ENCODE results near the gene SLC49A4. TPM values are rescaled to one million over a fixed set of nuclear protein-coding genes. Genes with fewer than 3 reads are reported as not detected.

Gene SLC49A4
- total and polyA plus RNA-seq, 4 donors = 14.1 to 23.0 (median 21.2) TPM

- Histone ChIP-seq H3K27me3 (ENCODE audit: control insufficient read depth, insufficient read depth, low read length) (no peaks in the 10 kb centered on the region), H3K4me3 (ENCODE audit: low read depth, low read length) (no peak overlapping the region), H3K4me1 (ENCODE audit: control insufficient read depth, insufficient read depth, low read length) (peaks cover 1% of the 10 kb centered on the region), H3K36me3 (ENCODE audit: control insufficient read depth, insufficient read depth, low read length) (peaks cover 51% of the 10 kb centered on the region), H3K9me3 (ENCODE audit: control insufficient read depth, insufficient read depth, low read length) (no peaks in the 10 kb centered on the region), H3K27ac (ENCODE audit: low read depth, low read length) (no peak overlapping the region)
- WGBS (ENCODE audit: insufficient coverage) = 90% methylated on average over 32 of the region's 33 CpGs
- DNase-seq (ENCODE audit: low read depth in 4 of 6, low spot score in 6 of 6) = no peak
Measured at GRCh38 chr3:122913539-122914100, 118.8 kb downstream of the SLC49A4 start.

- no peak for DNase-seq (ENCODE audit: low read depth in 4 of 6, low spot score in 6 of 6)
- H3K36me3 ChIP-seq (ENCODE audit: control insufficient read depth, insufficient read depth, low read length) = peaks cover 43% of the 10 kb centered on the region
- no peaks in the 10 kb centered on the region for H3K9me3 ChIP-seq (ENCODE audit: control insufficient read depth, insufficient read depth, low read length)
- H3K4me1 ChIP-seq (ENCODE audit: control insufficient read depth, insufficient read depth, low read length) = peaks cover 9% of the 10 kb centered on the region
- WGBS (ENCODE audit: insufficient coverage) = 93% methylated on average over 12 of the region's 17 CpGs
- H3K4me3 ChIP-seq (ENCODE audit: low read depth, low read length) = no peak overlapping the region
- H3K27me3 ChIP-seq (ENCODE audit: control insufficient read depth, insufficient read depth, low read length) = no peaks in the 10 kb centered on the region
- no peak overlapping the region for H3K27ac ChIP-seq (ENCODE audit: low read depth, low read length)
Measured at GRCh38 chr3:122915300-122916055, 120.6 kb downstream of the SLC49A4 start.

GRCh38 chr3:122916084-122916483 is 121.2 kb downstream of the SLC49A4 start:
- Histone ChIP-seq H3K36me3 (ENCODE audit: control insufficient read depth, insufficient read depth, low read length) (peaks cover 43% of the 10 kb centered on the region), H3K4me3 (ENCODE audit: low read depth, low read length) (no peak overlapping the region), H3K27me3 (ENCODE audit: control insufficient read depth, insufficient read depth, low read length) (no peaks in the 10 kb centered on the region), H3K4me1 (ENCODE audit: control insufficient read depth, insufficient read depth, low read length) (peaks cover 9% of the 10 kb centered on the region), H3K9me3 (ENCODE audit: control insufficient read depth, insufficient read depth, low read length) (no peaks in the 10 kb centered on the region), H3K27ac (ENCODE audit: low read depth, low read length) (no peak overlapping the region)
- no peak for DNase-seq (ENCODE audit: low read depth in 4 of 6, low spot score in 6 of 6)
- WGBS (ENCODE audit: insufficient coverage) = 100% methylated on average over 1 of the region's 4 CpGs

- WGBS (ENCODE audit: insufficient coverage) = 96% methylated on average over 6 of the region's 6 CpGs
- H3K36me3 ChIP-seq (ENCODE audit: control insufficient read depth, insufficient read depth, low read length) = peaks cover 40% of the 10 kb centered on the region
Measured at GRCh38 chr3:122916580-122916979, 121.7 kb downstream of the SLC49A4 start.

GRCh38 chr3:122917412-122917811 is 122.5 kb downstream of the SLC49A4 start:
- 92% methylated on average over 4 of the region's 4 CpGs for WGBS (ENCODE audit: insufficient coverage)
- Histone ChIP-seq H3K4me1 (ENCODE audit: control insufficient read depth, insufficient read depth, low read length) (peaks cover 9% of the 10 kb centered on the region), H3K4me3 (ENCODE audit: low read depth, low read length) (no peak overlapping the region), H3K27ac (ENCODE audit: low read depth, low read length) (no peak overlapping the region), H3K9me3 (ENCODE audit: control insufficient read depth, insufficient read depth, low read length) (no peaks in the 10 kb centered on the region), H3K27me3 (ENCODE audit: control insufficient read depth, insufficient read depth, low read length) (no peaks in the 10 kb centered on the region), H3K36me3 (ENCODE audit: control insufficient read depth, insufficient read depth, low read length) (peaks cover 40% of the 10 kb centered on the region)
- DNase-seq (ENCODE audit: low read depth in 4 of 6, low spot score in 6 of 6) = no peak

More at GRCh38 chr3:122916580-122916979, 121.7 kb downstream of the SLC49A4 start:
- H3K27ac ChIP-seq (ENCODE audit: low read depth, low read length) = no peak overlapping the region
- no peaks in the 10 kb centered on the region for H3K9me3 ChIP-seq (ENCODE audit: control insufficient read depth, insufficient read depth, low read length)
- no peaks in the 10 kb centered on the region for H3K27me3 ChIP-seq (ENCODE audit: control insufficient read depth, insufficient read depth, low read length)
- peaks cover 9% of the 10 kb centered on the region for H3K4me1 ChIP-seq (ENCODE audit: control insufficient read depth, insufficient read depth, low read length)
- no peak overlapping the region for H3K4me3 ChIP-seq (ENCODE audit: low read depth, low read length)
- DNase-seq (ENCODE audit: low read depth in 4 of 6, low spot score in 6 of 6) = no peak

DNA sequence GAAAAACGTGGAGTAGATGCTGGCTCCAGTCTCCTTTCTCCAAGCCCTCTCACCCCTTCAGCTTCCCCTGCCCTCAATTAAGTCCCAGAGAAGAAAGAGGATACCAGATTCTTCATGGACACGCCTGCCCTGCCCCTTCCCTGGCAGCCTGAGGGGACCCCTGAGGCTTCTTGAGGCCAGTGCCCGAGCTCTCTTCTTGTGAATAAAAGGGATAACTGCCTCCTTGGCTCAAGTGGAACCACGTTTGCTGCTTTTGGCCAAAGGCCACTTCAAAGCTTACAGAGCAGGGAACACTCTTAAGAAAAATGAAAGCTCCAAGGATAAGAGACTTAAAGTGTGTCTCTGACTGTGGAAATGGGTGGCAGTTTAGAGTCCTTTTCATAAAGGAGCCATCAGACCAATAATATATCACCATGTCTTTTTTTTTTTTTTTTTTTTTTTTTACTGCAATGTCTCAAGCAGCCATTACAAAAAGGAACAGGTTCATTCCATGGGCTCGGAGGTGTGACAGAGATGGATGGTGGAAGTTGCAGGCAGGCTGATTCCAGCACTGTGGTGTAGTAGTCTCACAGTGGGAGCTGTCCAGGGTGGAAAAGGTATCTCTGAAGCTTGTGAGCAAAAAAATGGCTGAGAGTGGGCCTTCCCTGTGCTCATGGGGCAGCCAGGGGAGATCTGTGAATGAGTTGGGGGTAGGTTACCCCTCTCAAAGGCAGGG is 123.9 kb downstream of the SLC49A4 start:
- peak in 2 of 6 donors; percentile 45 to 47 for DNase-seq (ENCODE audit: low read depth in 4 of 6, low spot score in 6 of 6)
- H3K9me3 ChIP-seq (ENCODE audit: control insufficient read depth, insufficient read depth, low read length) = no peaks in the 10 kb centered on the region
- WGBS (ENCODE audit: insufficient coverage) = 43% methylated on average over 4 of the region's 5 CpGs
- peaks cover 28% of the 10 kb centered on the region for H3K36me3 ChIP-seq (ENCODE audit: control insufficient read depth, insufficient read depth, low read length)
- no peaks in the 10 kb centered on the region for H3K27me3 ChIP-seq (ENCODE audit: control insufficient read depth, insufficient read depth, low read length)
- H3K27ac ChIP-seq (ENCODE audit: low read depth, low read length) = no peak overlapping the region
- H3K4me1 ChIP-seq (ENCODE audit: control insufficient read depth, insufficient read depth, low read length) = peaks cover 9% of the 10 kb centered on the region
- no peak overlapping the region for H3K4me3 ChIP-seq (ENCODE audit: low read depth, low read length)

- H3K36me3 ChIP-seq (ENCODE audit: control insufficient read depth, insufficient read depth, low read length) = peaks cover 26% of the 10 kb centered on the region
- 86% methylated on average over 1 of the region's 3 CpGs for WGBS (ENCODE audit: insufficient coverage)
Measured at GRCh38 chr3:122919291-122919610, 124.4 kb downstream of the SLC49A4 start.

GRCh38 chr3:122920986-122921385 is 126.1 kb downstream of the SLC49A4 start:
- H3K4me1 ChIP-seq (ENCODE audit: control insufficient read depth, insufficient read depth, low read length) = peaks cover 9% of the 10 kb centered on the region
- no peak for DNase-seq (ENCODE audit: low read depth in 4 of 6, low spot score in 6 of 6)
- WGBS (ENCODE audit: insufficient coverage) = 92% methylated on average over 5 of the region's 6 CpGs

More at GRCh38 chr3:122919291-122919610, 124.4 kb downstream of the SLC49A4 start:
- Histone ChIP-seq H3K9me3 (ENCODE audit: control insufficient read depth, insufficient read depth, low read length) (no peaks in the 10 kb centered on the region), H3K27ac (ENCODE audit: low read depth, low read length) (no peak overlapping the region), H3K4me3 (ENCODE audit: low read depth, low read length) (no peak overlapping the region), H3K27me3 (ENCODE audit: control insufficient read depth, insufficient read depth, low read length) (no peaks in the 10 kb centered on the region), H3K4me1 (ENCODE audit: control insufficient read depth, insufficient read depth, low read length) (peaks cover 9% of the 10 kb centered on the region)
- DNase-seq (ENCODE audit: low read depth in 4 of 6, low spot score in 6 of 6) = no peak

GRCh38 chr3:122921791-122922651 is 127.2 kb downstream of the SLC49A4 start:
- H3K4me3 ChIP-seq (ENCODE audit: low read depth, low read length) = no peak overlapping the region

More at GRCh38 chr3:122920986-122921385, 126.1 kb downstream of the SLC49A4 start:
- Histone ChIP-seq H3K36me3 (ENCODE audit: control insufficient read depth, insufficient read depth, low read length) (peaks cover 23% of the 10 kb centered on the region), H3K27me3 (ENCODE audit: control insufficient read depth, insufficient read depth, low read length) (no peaks in the 10 kb centered on the region), H3K27ac (ENCODE audit: low read depth, low read length) (no peak overlapping the region), H3K9me3 (ENCODE audit: control insufficient read depth, insufficient read depth, low read length) (no peaks in the 10 kb centered on the region), H3K4me3 (ENCODE audit: low read depth, low read length) (no peak overlapping the region)

More at GRCh38 chr3:122921791-122922651, 127.2 kb downstream of the SLC49A4 start:
- no peaks in the 10 kb centered on the region for H3K9me3 ChIP-seq (ENCODE audit: control insufficient read depth, insufficient read depth, low read length)
- peaks cover 29% of the 10 kb centered on the region for H3K36me3 ChIP-seq (ENCODE audit: control insufficient read depth, insufficient read depth, low read length)
- 49% methylated on average over 63 of the region's 68 CpGs for whole genome bisulfite sequencing (ENCODE audit: insufficient coverage)
- peaks cover 9% of the 10 kb centered on the region for H3K4me1 ChIP-seq (ENCODE audit: control insufficient read depth, insufficient read depth, low read length)
- no peaks in the 10 kb centered on the region for H3K27me3 ChIP-seq (ENCODE audit: control insufficient read depth, insufficient read depth, low read length)
- no peak for DNase-seq (ENCODE audit: low read depth in 4 of 6, low spot score in 6 of 6)
- no peak overlapping the region for H3K27ac ChIP-seq (ENCODE audit: low read depth, low read length)
